ENCODE results near the gene MYO15A.

Gene MYO15A

GRCh38 chr17:18117533-18117932 lies 9.0 kb downstream of the MYO15A start:
- no peak overlapping the region for H3K4me3 Mint-ChIP-seq
- H3K27ac Mint-ChIP-seq, result peak overlapping the region in 1 of 2 donors; percentile 9
- peaks cover 0 to 8% of the 10 kb centered on the region in 2 donors for H3K9me3 Mint-ChIP-seq
- no peaks in the 10 kb centered on the region for H3K27me3 Mint-ChIP-seq
- no peak for ATAC-seq
- no peaks in the 10 kb centered on the region for H3K4me1 Mint-ChIP-seq
- no peak for DNase-seq

- DNase-seq, result no peak
- H3K27me3 Mint-ChIP-seq, result no peaks in the 10 kb centered on the region
- peaks cover 0 to 8% of the 10 kb centered on the region in 2 donors for H3K9me3 Mint-ChIP-seq
- H3K27ac Mint-ChIP-seq, result peak overlapping the region in 1 of 2 donors; percentile 9
- no peaks in the 10 kb centered on the region for H3K4me1 Mint-ChIP-seq
- no peak overlapping the region for H3K4me3 Mint-ChIP-seq
- no peak for ATAC-seq
Measured at GRCh38 chr17:18117982-18118975, 9.7 kb downstream of the MYO15A start.

GRCh38 chr17:18119166-18119745 lies 10.7 kb downstream of the MYO15A start:
- Mint-ChIP-seq H3K27ac (no peak overlapping the region), H3K4me1 (no peaks in the 10 kb centered on the region), H3K9me3 (peaks cover 0 to 8% of the 10 kb centered on the region in 2 donors), H3K27me3 (no peaks in the 10 kb centered on the region), H3K4me3 (no peak overlapping the region)
- DNase-seq, result no peak
- ATAC-seq, result no peak

GRCh38 chr17:18119938-18120337 lies 11.4 kb downstream of the MYO15A start:
- Mint-ChIP-seq H3K4me1 (no peaks in the 10 kb centered on the region), H3K27me3 (no peaks in the 10 kb centered on the region), H3K27ac (no peak overlapping the region), H3K4me3 (no peak overlapping the region), H3K9me3 (peaks cover 0 to 8% of the 10 kb centered on the region in 2 donors)
- no peak for ATAC-seq
- DNase-seq, result no peak

GRCh38 chr17:18120461-18121017 lies 12.0 kb downstream of the MYO15A start:
- no peaks in the 10 kb centered on the region for H3K27me3 Mint-ChIP-seq
- no peaks in the 10 kb centered on the region for H3K4me1 Mint-ChIP-seq
- H3K9me3 Mint-ChIP-seq, result peaks cover 0 to 8% of the 10 kb centered on the region in 2 donors
- DNase-seq (no peak), ATAC-seq (peak; percentile 53)
- no peak overlapping the region for H3K4me3 Mint-ChIP-seq
- no peak overlapping the region for H3K27ac Mint-ChIP-seq

GRCh38 chr17:18121144-18121910 lies 12.8 kb downstream of the MYO15A start:
- DNase-seq (no peak), ATAC-seq (peak; percentile 43)
- H3K9me3 Mint-ChIP-seq, result peaks cover 0 to 8% of the 10 kb centered on the region in 2 donors
- H3K4me1 Mint-ChIP-seq, result no peaks in the 10 kb centered on the region
- no peak overlapping the region for H3K27ac Mint-ChIP-seq
- no peak overlapping the region for H3K4me3 Mint-ChIP-seq
- no peaks in the 10 kb centered on the region for H3K27me3 Mint-ChIP-seq

- Mint-ChIP-seq H3K4me1 (no peaks in the 10 kb centered on the region), H3K27ac (no peak overlapping the region), H3K4me3 (no peak overlapping the region), H3K9me3 (peaks cover 0 to 8% of the 10 kb centered on the region in 2 donors), H3K27me3 (no peaks in the 10 kb centered on the region)
- no peak for DNase-seq
- no peak for ATAC-seq
Measured at GRCh38 chr17:18122990-18123753, 14.6 kb downstream of the MYO15A start.

- Mint-ChIP-seq H3K9me3 (peaks cover 0 to 6% of the 10 kb centered on the region in 2 donors), H3K4me3 (no peak overlapping the region), H3K4me1 (no peaks in the 10 kb centered on the region), H3K27me3 (no peaks in the 10 kb centered on the region), H3K27ac (no peak overlapping the region)
- DNase-seq, result no peak
- no peak for ATAC-seq
Measured at GRCh38 chr17:18124345-18125126, 16.0 kb downstream of the MYO15A start.

GRCh38 chr17:18129041-18129502 lies 20.5 kb downstream of the MYO15A start:
- ATAC-seq (no peak), DNase-seq (no peak)
- Mint-ChIP-seq H3K27ac (no peak overlapping the region), H3K9me3 (no peaks in the 10 kb centered on the region), H3K4me1 (no peaks in the 10 kb centered on the region), H3K27me3 (no peaks in the 10 kb centered on the region), H3K4me3 (no peak overlapping the region)

- Mint-ChIP-seq H3K9me3 (no peaks in the 10 kb centered on the region), H3K4me3 (no peak overlapping the region), H3K27me3 (no peaks in the 10 kb centered on the region), H3K27ac (no peak overlapping the region), H3K4me1 (no peaks in the 10 kb centered on the region)
- DNase-seq (no peak), ATAC-seq (no peak)
Measured at GRCh38 chr17:18132711-18133110, 24.2 kb downstream of the MYO15A start.

- H3K4me3 Mint-ChIP-seq, result no peak overlapping the region
- DNase-seq (no peak), ATAC-seq (no peak)
- H3K4me1 Mint-ChIP-seq, result no peaks in the 10 kb centered on the region
- H3K27me3 Mint-ChIP-seq, result no peaks in the 10 kb centered on the region
- no peak overlapping the region for H3K27ac Mint-ChIP-seq
- no peaks in the 10 kb centered on the region for H3K9me3 Mint-ChIP-seq
Measured at GRCh38 chr17:18136357-18136756, 27.8 kb downstream of the MYO15A start.

GRCh38 chr17:18138065-18138749 lies 29.7 kb downstream of the MYO15A start:
- no peak overlapping the region for H3K27ac Mint-ChIP-seq
- no peak for DNase-seq
- H3K4me1 Mint-ChIP-seq, result no peaks in the 10 kb centered on the region

GRCh38 chr17:18139092-18139491 lies 30.5 kb downstream of the MYO15A start:
- no peak for ATAC-seq
- H3K9me3 Mint-ChIP-seq, result no peaks in the 10 kb centered on the region
- no peaks in the 10 kb centered on the region for H3K27me3 Mint-ChIP-seq
- no peak overlapping the region for H3K4me3 Mint-ChIP-seq
- no peak overlapping the region for H3K27ac Mint-ChIP-seq
- H3K4me1 Mint-ChIP-seq, result no peaks in the 10 kb centered on the region
- no peak for DNase-seq

More at GRCh38 chr17:18138065-18138749, 29.7 kb downstream of the MYO15A start:
- H3K27me3 Mint-ChIP-seq, result no peaks in the 10 kb centered on the region
- H3K4me3 Mint-ChIP-seq, result no peak overlapping the region
- no peaks in the 10 kb centered on the region for H3K9me3 Mint-ChIP-seq
- no peak for ATAC-seq

GRCh38 chr17:18139498-18139897 lies 30.9 kb downstream of the MYO15A start:
- no peaks in the 10 kb centered on the region for H3K4me1 Mint-ChIP-seq
- no peaks in the 10 kb centered on the region for H3K27me3 Mint-ChIP-seq
- H3K9me3 Mint-ChIP-seq, result no peaks in the 10 kb centered on the region
- no peak for ATAC-seq
- H3K27ac Mint-ChIP-seq, result peak overlapping the region in 1 of 2 donors; percentile 68
- no peak overlapping the region for H3K4me3 Mint-ChIP-seq
- no peak for DNase-seq
